Aortic smooth muscle cell (primary cell): ENCODE measurements around the gene ARL2. TPM values are rescaled to one million over a fixed set of nuclear protein-coding genes. Genes with fewer than 3 reads are reported as not detected.

Experiments used
- total RNA-seq: library from RNA; depleted of rRNA; stranded (reverse); fragments of >200 nt; gene quantifications from 2 replicates; pipeline ENCODE4 v1.2.3, GENCODE V29; 2014

Gene ARL2
- total RNA-seq, result 95.3 and 110 TPM in 2 replicates

GRCh38 chr11:65013888-65014725 is at the start of gene ARL2:
ARL2 (plus strand) TSS chr11:65014160; CDS start chr11:65014208, 48 bp downstream.

GRCh38 chr11:64971421-64972233 is 42.3 kb upstream of the ARL2 start, which contains the start of gene MAJIN:
MAJIN (minus strand) TSS chr11:64972108; CDS start chr11:64959405, 12,703 bp downstream.

GRCh38 chr11:64996710-64997380 is 17.1 kb upstream of the ARL2 start, which contains the start of gene BATF2:
BATF2 (minus strand) TSS chr11:64996971; CDS start chr11:64996914, 57 bp downstream.

GRCh38 chr11:65027213-65028067 is 13.5 kb downstream of the ARL2 start, which contains the start of gene SNX15:
SNX15 (plus strand) TSS chr11:65027439; CDS start chr11:65027538, 99 bp downstream.

GRCh38 chr11:65040847-65041622 is 27.1 kb downstream of the ARL2 start, which contains the start of gene SAC3D1:
SAC3D1 (plus strand) TSS chr11:65041210; CDS start chr11:65041293, 83 bp downstream.

GRCh38 chr11:65058419-65059054 is 44.6 kb downstream of the ARL2 start, which contains the start of gene NAALADL1:
NAALADL1 (minus strand) TSS chr11:65058553; CDS start chr11:65058521, 32 bp downstream.

Other genes starting within 250 kb of the ARL2 start
- gene SF1, start 235.6 kb upstream of the ARL2 start, total RNA-seq, result 70.8 and 88.3 TPM in 2 replicates
- gene MAP4K2, start 210.9 kb upstream of the ARL2 start, total RNA-seq, result 8.5 and 8.9 TPM in 2 replicates
- 8.6 and 9.3 TPM in 2 replicates for gene MEN1, start 203.6 kb upstream of the ARL2 start, total RNA-seq
- 0.25 and 0.26 TPM in 2 replicates for gene CDC42BPG, start 169.5 kb upstream of the ARL2 start, total RNA-seq
- 104 and 110 TPM in 2 replicates for gene EHD1, start 135.5 kb upstream of the ARL2 start, total RNA-seq
- gene ATG2A, start 97.0 kb upstream of the ARL2 start, total RNA-seq, result 7.8 and 8.1 TPM in 2 replicates
- 10.3 and 11.6 TPM in 2 replicates for gene PPP2R5B, start 89.5 kb upstream of the ARL2 start, total RNA-seq
- not detected in 2 replicates for gene GPHA2, start 78.3 kb upstream of the ARL2 start, total RNA-seq
- gene MAJIN, start 42.1 kb upstream of the ARL2 start, total RNA-seq, result not detected in 2 replicates
- 0.26 and 0.81 TPM in 2 replicates for gene BATF2, start 17.2 kb upstream of the ARL2 start, total RNA-seq
- gene SNX15, start 13.3 kb downstream of the ARL2 start, total RNA-seq, result 10.6 and 11.9 TPM in 2 replicates
- 6.2 and 9.0 TPM in 2 replicates for gene SAC3D1, start 27.1 kb downstream of the ARL2 start, total RNA-seq
- gene NAALADL1, start 44.4 kb downstream of the ARL2 start, total RNA-seq, result 23.3 and 27.0 TPM in 2 replicates
- gene CDCA5, start 69.9 kb downstream of the ARL2 start, total RNA-seq, result 4.2 and 7.8 TPM in 2 replicates
- 32.7 and 35.9 TPM in 2 replicates for gene ZFPL1, start 70.1 kb downstream of the ARL2 start, total RNA-seq
- 175 and 203 TPM in 2 replicates for gene VPS51, start 82.1 kb downstream of the ARL2 start, total RNA-seq
- 8.9 and 9.0 TPM in 2 replicates for gene TM7SF2, start 97.7 kb downstream of the ARL2 start, total RNA-seq
- gene ZNHIT2, start 103.5 kb downstream of the ARL2 start, total RNA-seq, result 6.0 and 6.1 TPM in 2 replicates
- gene FAU, start 108.0 kb downstream of the ARL2 start, total RNA-seq, result 379 and 456 TPM in 2 replicates
- 28.3 and 34.2 TPM in 2 replicates for gene MRPL49, start 108.2 kb downstream of the ARL2 start, total RNA-seq
- gene SYVN1, start 120.4 kb downstream of the ARL2 start, total RNA-seq, result 16.8 and 20.1 TPM in 2 replicates
- not detected in 2 replicates for gene SPDYC, start 156.1 kb downstream of the ARL2 start, total RNA-seq
- gene CAPN1, start 167.8 kb downstream of the ARL2 start, total RNA-seq, result 88.9 and 117 TPM in 2 replicates
- 3.9 and 7.0 TPM in 2 replicates for gene POLA2, start 247.8 kb downstream of the ARL2 start, total RNA-seq